GM12878 (cell line): ENCODE data around the gene VSTM2B. TPM values are rescaled to one million over a fixed set of nuclear protein-coding genes. Genes with fewer than 3 reads are reported as not detected.

Source experiments
- ATAC-seq: fragments of 200-7000 bp; cut with Tn5 transposase; 3 replicates; pipeline ENCODE4 v1.9.1; 2020; ENCODE audit warnings: mild to moderate bottlenecking, moderate library complexity
- BruUV-seq: library from RNA; stranded (reverse); fragments of 400-500 nt; replicated peaks from 2 replicates; lab custom pipeline; 2021; lab: Mats Ljungman, UMichigan
- CTCF ChIA-PET: fragments of 300-600 bp; sonication (Branson Sonifier 250); formaldehyde crosslinking; extraction: SDS; loops from one replicate; lab custom pipeline; 2021; ENCODE audit warnings: inconsistent platforms; lab: Yijun Ruan, JAX
- POLR2A ChIA-PET: fragments of 350-600 bp; formaldehyde crosslinking; extraction: SDS; loops from one replicate; lab custom pipeline; 2021; ENCODE audit warnings: inconsistent platforms; lab: Charles Lee
- RAD21 ChIA-PET: fragments of 300-600 bp; sonication (Branson Sonifier 250); formaldehyde crosslinking; loops from one replicate; lab custom pipeline; 2023; ENCODE audit warnings: antibody characterized with exemption; ENCODE audit not compliant: unreplicated experiment; lab: Charles Lee
- SMC1A ChIA-PET: fragments of 300-600 bp; sonication (Branson Sonifier 250); formaldehyde crosslinking; loops from one replicate; lab custom pipeline; 2023; ENCODE audit not compliant: unreplicated experiment, uncharacterized antibody; lab: Charles Lee
- DNase-seq: peaks from one replicate; pipeline ENCODE4 v3.0.0-alpha.2; 2011; ENCODE audit warnings: low read depth, low spot score
- FAIRE-seq: peaks from 3 replicates; lab custom pipeline; 2011; peaks lifted over from hg19 to GRCh38; lab: Jason Lieb, UNC
- H2AFZ ChIP-seq: 2 replicates; pipeline ENCODE4 v1.6.0; 2011; ENCODE audit warnings: low read depth, low read length, control low read depth; ENCODE audit not compliant: control insufficient read depth
- H3K27ac ChIP-seq: 2 replicates; pipeline ENCODE4 v1.5.1; 2011; ENCODE audit warnings: control low read depth; ENCODE audit not compliant: control insufficient read depth, insufficient read depth
- H3K27me3 ChIP-seq, 2 experiments: replicated peaks in 1 of 2; 2 replicates each; pipeline versions ENCODE4 v1.6.0 to v1.6.1; 2011; ENCODE audit warnings: low read length in 1 of 2; ENCODE audit not compliant: control insufficient read depth in 2 of 2, insufficient read depth in 2 of 2
- H3K36me3 ChIP-seq, 2 experiments: 2 replicates each; pipeline ENCODE4 v1.5.1; 2011; ENCODE audit warnings: low read length in 1 of 2; ENCODE audit not compliant: control insufficient read depth in 2 of 2, insufficient read depth in 2 of 2
- H3K4me1 ChIP-seq: 2 replicates; pipeline ENCODE4 v1.6.1; 2011; ENCODE audit warnings: mild to moderate bottlenecking, low read length, moderate library complexity, mixed read lengths; ENCODE audit not compliant: control insufficient read depth, insufficient read depth
- H3K4me2 ChIP-seq: 2 replicates; pipeline ENCODE4 v1.6.0; 2011; ENCODE audit warnings: control low read depth; ENCODE audit not compliant: control insufficient read depth, insufficient read depth
- H3K4me3 ChIP-seq: fragments of 200-600 bp; sonication (generic); 2 replicates; pipeline ENCODE4 v1.5.1; 2016
- H3K79me2 ChIP-seq: 2 replicates; pipeline ENCODE4 v1.6.0; 2011; ENCODE audit warnings: low read length; ENCODE audit not compliant: control insufficient read depth, insufficient read depth
- H3K9ac ChIP-seq: 2 replicates; pipeline ENCODE4 v1.8.0; 2011; ENCODE audit warnings: low read length, control low read depth, mixed read lengths; ENCODE audit not compliant: control insufficient read depth, insufficient read depth
- H3K9me3 ChIP-seq: replicated peaks from 3 replicates; pipeline ENCODE4 v1.5.1; 2011; ENCODE audit warnings: mild to moderate bottlenecking, low read length; ENCODE audit not compliant: control insufficient read depth, insufficient read depth
- H4K20me1 ChIP-seq: 2 replicates; pipeline ENCODE4 v1.6.0; 2011; ENCODE audit not compliant: control insufficient read depth, insufficient read depth
- CHD1 ChIP-seq: IDR thresholded peaks from 2 replicates; pipeline ENCODE4 v1.6.1; 2012; ENCODE audit warnings: low read depth, low read length, improper control_type of control experiment
- LARP7 ChIP-seq: fragments of 450-650 bp; IDR thresholded peaks from 2 replicates; pipeline ENCODE4 v1.6.1; 2017; ENCODE audit warnings: mild to moderate bottlenecking
- MYC ChIP-seq: IDR thresholded peaks from 2 replicates; pipeline ENCODE4 v1.6.1; 2011; ENCODE audit warnings: mild to moderate bottlenecking, low read length, moderate library complexity, inconsistent platforms; ENCODE audit not compliant: insufficient read depth, insufficient replicate concordance, insufficient read length, severe bottlenecking
- RAD21 ChIP-seq: IDR thresholded peaks from 2 replicates; pipeline ENCODE4 v1.6.1; 2011; ENCODE audit warnings: mild to moderate bottlenecking, low read depth, low read length, moderate library complexity; ENCODE audit not compliant: insufficient read depth
- RUNX3 ChIP-seq: IDR thresholded peaks from 2 replicates; pipeline ENCODE4 v1.6.1; 2012; ENCODE audit warnings: low read length, inconsistent platforms
- SUPT20H ChIP-seq: IDR thresholded peaks from 2 replicates; pipeline ENCODE4 v1.6.1; 2011; ENCODE audit warnings: low read depth, mild to moderate bottlenecking, low read length, moderate library complexity, borderline replicate concordance; ENCODE audit not compliant: control insufficient read depth
- TCF7 ChIP-seq: IDR thresholded peaks from 2 replicates; pipeline ENCODE4 v1.6.1; 2014; ENCODE audit warnings: antibody characterized with exemption, borderline replicate concordance
- WGBS: methylation state at CpG from one replicate; pipeline ENCODE4 v1.1.6; 2016; ENCODE audit warnings: low lambda C conversion rate; ENCODE audit not compliant: insufficient replicate concordance, insufficient coverage; ENCODE audit errors: missing lambda C conversion rate; 5-methylcytosine and 5-hydroxymethylcytosine counted together
- in situ Hi-C: fragments of 300-500 bp; cut with MboI; formaldehyde crosslinking; loops from 9 replicates; pipeline ENCODE4 v1.14.3; 2018; ENCODE audit warnings: mixed read lengths
- intact Hi-C: fragments of 100-400 bp; cut with micrococcal nuclease; formaldehyde crosslinking; loops from one replicate; pipeline ENCODE4 v1.14.2; 2022; ENCODE audit not compliant: unreplicated experiment
- polyA plus RNA-seq, 11 experiments: library from polyadenylated mRNA; depleted of rRNA in 4 of 11; unstranded in 6 of 11; stranded (reverse) in 5 of 11; fragments of >200 nt; fragmentation: Nextera tagmentation in 4 of 11; fragmentation: Illumina TruSeq in 1 of 11; extraction: Ambion mirVana in 4 of 11; extraction: Trizol in 1 of 11; gene quantifications; 1 replicate in 1 of 11; 2 replicates in 10 of 11; pipeline versions ENCODE4 v1.2.1 to v1.2.3, GENCODE V29; 2011 to 2016; ENCODE audit warnings: inconsistent platforms in 2 of 11, missing spikeins in 2 of 11, low read depth in 1 of 11
- total RNA-seq, 4 experiments: library from RNA; depleted of rRNA in 3 of 4; stranded (reverse); fragments of >200 nt in 3 of 4; fragmentation: Illumina TruSeq in 1 of 4; extraction: Trizol in 1 of 4; gene quantifications; 2 replicates each; pipeline versions ENCODE4 v1.2.1 to v1.2.3, GENCODE V29; 2013 to 2021
- TF ChIP-seq, protein P1 (sequence below), 3 experiments: IDR thresholded peaks in 2 of 3; conservative IDR thresholded peaks in 1 of 3; 2 replicates each; pipeline ENCODE4 v1.5.1; 2011; ENCODE audit warnings: low read depth in 3 of 3, low read length in 3 of 3, mild to moderate bottlenecking in 3 of 3, control low read depth in 2 of 3, moderate library complexity in 2 of 3, inconsistent platforms in 1 of 3, mixed read lengths in 1 of 3; ENCODE audit not compliant: control insufficient read depth in 2 of 3, insufficient read depth in 1 of 3; ENCODE audit errors: extremely low read depth in 1 of 3
- TF ChIP-seq, protein P2 (sequence below): fragments of 450-650 bp; IDR thresholded peaks from 2 replicates; pipeline ENCODE4 v1.6.1; 2017; ENCODE audit warnings: mild to moderate bottlenecking, moderate library complexity

VSTM2B gene
- total and polyA plus RNA-seq, 10 of the 15 experiments (the other 5 are each of a cell fraction or from before 2014, with no cell fraction given): not detected

DNA sequence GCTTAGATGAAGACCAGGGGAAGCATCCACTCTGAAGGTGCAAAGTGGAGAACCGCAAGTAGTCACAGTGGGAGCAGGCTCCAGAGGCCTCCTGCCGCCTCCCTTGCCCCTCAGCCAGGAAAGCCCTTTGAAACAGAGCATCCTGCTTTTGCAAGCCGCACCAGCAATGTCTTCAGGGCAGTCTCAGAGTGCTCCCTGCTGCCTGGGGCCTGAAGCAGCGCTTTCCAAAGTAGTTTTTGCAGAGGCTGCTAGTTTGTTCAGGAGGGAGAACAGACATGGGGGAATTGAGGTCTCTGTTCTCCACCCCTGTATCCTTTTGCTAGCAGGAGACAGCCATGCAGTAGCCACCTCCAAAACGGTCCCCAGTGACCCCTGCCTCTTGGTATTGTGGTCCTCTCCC is 64.5 kb downstream of the VSTM2B start:
- H3K36me3 ChIP-seq: no peaks in the 10 kb centered on the region
- H3K4me1 ChIP-seq: peaks cover 6% of the 10 kb centered on the region
- BruUV-seq: no TSS peak
- H3K4me2 ChIP-seq: no peak overlapping the region
- no peak overlapping the region for H3K27ac ChIP-seq
- no peaks in the 10 kb centered on the region; a peak in 2 of 4 replicates for H3K27me3 ChIP-seq
- in situ Hi-C loops (no loop called here), intact Hi-C loops (loop anchor here (10.0 kb wide), 1 partner anchor 115 kb away; no protein-coding TSS in a partner anchor)
- DNase-seq: no peak
- RAD21 ChIA-PET: no interaction called here
- CTCF ChIA-PET: interaction anchor here (2.2 kb wide), 1 partner anchor 326 kb away, joined by 5 read pairs; no protein-coding TSS in a partner anchor
- H2AFZ ChIP-seq: no peak overlapping the region
- SMC1A ChIA-PET: interaction anchor here (1.1 kb wide), 1 partner anchor 20 kb away, joined by 3 read pairs; no protein-coding TSS in a partner anchor
- ATAC-seq: no peak
- no peaks in the 10 kb centered on the region for H3K79me2 ChIP-seq
- H4K20me1 ChIP-seq: no peaks in the 10 kb centered on the region
- WGBS: 15% methylated on average over 5 of the region's 5 CpGs
- TF ChIP-seq CHD1 (no peak), MYC (no peak), LARP7 (no peak), SUPT20H (no peak), RAD21 (peak; percentile 53; the same call in 1 of the 2 replicates), RUNX3 (no peak), TCF7 (no peak)
- TF ChIP-seq, protein P1, sequence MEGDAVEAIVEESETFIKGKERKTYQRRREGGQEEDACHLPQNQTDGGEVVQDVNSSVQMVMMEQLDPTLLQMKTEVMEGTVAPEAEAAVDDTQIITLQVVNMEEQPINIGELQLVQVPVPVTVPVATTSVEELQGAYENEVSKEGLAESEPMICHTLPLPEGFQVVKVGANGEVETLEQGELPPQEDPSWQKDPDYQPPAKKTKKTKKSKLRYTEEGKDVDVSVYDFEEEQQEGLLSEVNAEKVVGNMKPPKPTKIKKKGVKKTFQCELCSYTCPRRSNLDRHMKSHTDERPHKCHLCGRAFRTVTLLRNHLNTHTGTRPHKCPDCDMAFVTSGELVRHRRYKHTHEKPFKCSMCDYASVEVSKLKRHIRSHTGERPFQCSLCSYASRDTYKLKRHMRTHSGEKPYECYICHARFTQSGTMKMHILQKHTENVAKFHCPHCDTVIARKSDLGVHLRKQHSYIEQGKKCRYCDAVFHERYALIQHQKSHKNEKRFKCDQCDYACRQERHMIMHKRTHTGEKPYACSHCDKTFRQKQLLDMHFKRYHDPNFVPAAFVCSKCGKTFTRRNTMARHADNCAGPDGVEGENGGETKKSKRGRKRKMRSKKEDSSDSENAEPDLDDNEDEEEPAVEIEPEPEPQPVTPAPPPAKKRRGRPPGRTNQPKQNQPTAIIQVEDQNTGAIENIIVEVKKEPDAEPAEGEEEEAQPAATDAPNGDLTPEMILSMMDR (IDR thresholded peaks at IDR 0.05 in 2 of 3, conservative IDR thresholded peaks at IDR 0.05 in 1 of 3; ENCODE audit: control insufficient read depth in 2 of 3, extremely low read depth in 1 of 3, insufficient read depth in 1 of 3, low read depth in 3 of 3, low read length in 3 of 3): peak in 1 of 3 experiments; percentile 34; a peak in 2 of 6 replicates
- TF ChIP-seq, protein P2, sequence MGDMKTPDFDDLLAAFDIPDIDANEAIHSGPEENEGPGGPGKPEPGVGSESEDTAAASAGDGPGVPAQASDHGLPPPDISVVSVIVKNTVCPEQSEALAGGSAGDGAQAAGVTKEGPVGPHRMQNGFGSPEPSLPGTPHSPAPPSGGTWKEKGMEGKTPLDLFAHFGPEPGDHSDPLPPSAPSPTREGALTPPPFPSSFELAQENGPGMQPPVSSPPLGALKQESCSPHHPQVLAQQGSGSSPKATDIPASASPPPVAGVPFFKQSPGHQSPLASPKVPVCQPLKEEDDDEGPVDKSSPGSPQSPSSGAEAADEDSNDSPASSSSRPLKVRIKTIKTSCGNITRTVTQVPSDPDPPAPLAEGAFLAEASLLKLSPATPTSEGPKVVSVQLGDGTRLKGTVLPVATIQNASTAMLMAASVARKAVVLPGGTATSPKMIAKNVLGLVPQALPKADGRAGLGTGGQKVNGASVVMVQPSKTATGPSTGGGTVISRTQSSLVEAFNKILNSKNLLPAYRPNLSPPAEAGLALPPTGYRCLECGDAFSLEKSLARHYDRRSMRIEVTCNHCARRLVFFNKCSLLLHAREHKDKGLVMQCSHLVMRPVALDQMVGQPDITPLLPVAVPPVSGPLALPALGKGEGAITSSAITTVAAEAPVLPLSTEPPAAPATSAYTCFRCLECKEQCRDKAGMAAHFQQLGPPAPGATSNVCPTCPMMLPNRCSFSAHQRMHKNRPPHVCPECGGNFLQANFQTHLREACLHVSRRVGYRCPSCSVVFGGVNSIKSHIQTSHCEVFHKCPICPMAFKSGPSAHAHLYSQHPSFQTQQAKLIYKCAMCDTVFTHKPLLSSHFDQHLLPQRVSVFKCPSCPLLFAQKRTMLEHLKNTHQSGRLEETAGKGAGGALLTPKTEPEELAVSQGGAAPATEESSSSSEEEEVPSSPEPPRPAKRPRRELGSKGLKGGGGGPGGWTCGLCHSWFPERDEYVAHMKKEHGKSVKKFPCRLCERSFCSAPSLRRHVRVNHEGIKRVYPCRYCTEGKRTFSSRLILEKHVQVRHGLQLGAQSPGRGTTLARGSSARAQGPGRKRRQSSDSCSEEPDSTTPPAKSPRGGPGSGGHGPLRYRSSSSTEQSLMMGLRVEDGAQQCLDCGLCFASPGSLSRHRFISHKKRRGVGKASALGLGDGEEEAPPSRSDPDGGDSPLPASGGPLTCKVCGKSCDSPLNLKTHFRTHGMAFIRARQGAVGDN: no peak
- POLR2A ChIA-PET: no interaction called here
- no peak overlapping the region for H3K9ac ChIP-seq
- peaks cover 2% of the 10 kb centered on the region; the same call in 1 of the 3 replicates for H3K9me3 ChIP-seq
- no peak overlapping the region for H3K4me3 ChIP-seq
- FAIRE-seq: no peak
